NCI-H82 treated with DMSO at 0.1 percent for 48 hours (cell line): ENCODE results near the gene MED27.
"Not testable (repeated sequence)": the region's sequence is repeated elsewhere in the genome, so short reads cannot be mapped to it uniquely, and the experiment has no call there.

Experiments used
- DNase-seq: peaks from one replicate; lab custom pipeline; 2025; ENCODE audit not compliant: unreplicated experiment; lab: John Stamatoyannopoulos, UW

Gene MED27

DNA sequence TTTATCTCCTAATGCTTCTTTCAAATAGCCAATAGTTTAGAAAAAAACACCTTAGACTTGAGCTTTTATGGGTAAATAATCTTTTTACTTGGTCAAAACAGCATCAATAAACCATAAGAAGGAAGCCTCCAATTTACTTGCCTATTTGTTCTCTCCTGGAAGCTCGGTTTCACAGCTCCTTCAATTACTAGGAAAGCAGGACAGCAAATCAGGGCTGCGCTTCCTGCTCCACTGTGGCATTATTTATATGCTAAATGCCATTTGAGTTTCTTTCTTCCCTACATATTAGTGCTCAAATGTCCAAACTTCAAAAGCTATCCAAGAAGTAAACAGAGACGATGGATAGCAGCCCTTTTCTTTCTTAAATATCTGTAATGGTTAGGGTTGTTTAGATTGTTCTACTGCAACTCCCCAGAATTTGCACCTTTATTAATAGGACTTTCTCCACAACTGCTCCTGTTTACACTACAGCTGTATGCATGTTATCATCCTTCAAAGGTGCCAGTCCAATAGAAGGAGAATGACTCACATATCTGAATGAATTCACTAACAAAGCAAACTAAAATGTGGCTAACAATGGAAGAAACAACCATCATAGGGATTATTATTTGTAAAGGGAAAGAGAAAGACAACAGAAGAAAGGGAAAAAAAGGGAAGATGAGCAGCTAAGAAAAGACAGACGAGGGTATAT lies 58.7 kb downstream of the MED27 start:
- DNase-seq: no peak

DNA sequence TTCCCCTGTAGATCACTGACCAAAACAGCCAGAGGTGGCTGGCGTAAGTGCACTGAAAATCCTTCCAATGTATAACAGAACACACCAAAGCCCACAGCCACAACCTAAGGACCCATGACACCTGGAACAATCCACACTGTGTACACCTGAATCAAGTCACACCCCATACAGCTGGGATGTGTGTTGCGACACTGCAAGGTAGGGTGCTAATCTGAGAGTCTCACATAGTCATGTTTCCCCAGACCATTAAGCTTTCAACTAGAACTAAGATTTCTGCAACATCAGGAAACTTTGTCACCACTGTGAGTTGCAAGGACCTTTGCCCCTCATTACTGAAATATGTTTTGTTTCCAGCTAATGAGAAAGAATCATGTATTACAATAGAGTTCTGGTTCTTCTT lies 59.4 kb downstream of the MED27 start:
- no peak for DNase-seq

DNA sequence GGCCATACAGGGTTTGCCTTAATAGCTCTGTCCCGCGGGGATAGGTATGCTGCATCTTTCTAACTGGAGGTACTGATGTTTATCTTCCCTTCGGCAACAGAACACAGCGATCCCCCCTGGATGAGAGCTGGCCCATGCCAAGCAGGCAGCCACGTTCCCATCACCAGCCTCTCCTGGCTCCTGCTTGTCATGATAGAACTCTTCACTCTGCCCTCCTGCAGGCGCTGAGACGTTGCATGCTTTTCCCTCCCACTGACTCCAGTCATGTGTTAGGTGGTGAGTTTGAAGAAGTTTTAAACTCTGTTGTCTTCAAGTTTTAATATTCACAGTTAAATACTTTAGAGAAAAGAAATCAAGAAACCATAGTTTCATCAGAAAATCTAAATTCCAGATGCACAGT lies 60.0 kb downstream of the MED27 start:
- no peak for DNase-seq

DNA sequence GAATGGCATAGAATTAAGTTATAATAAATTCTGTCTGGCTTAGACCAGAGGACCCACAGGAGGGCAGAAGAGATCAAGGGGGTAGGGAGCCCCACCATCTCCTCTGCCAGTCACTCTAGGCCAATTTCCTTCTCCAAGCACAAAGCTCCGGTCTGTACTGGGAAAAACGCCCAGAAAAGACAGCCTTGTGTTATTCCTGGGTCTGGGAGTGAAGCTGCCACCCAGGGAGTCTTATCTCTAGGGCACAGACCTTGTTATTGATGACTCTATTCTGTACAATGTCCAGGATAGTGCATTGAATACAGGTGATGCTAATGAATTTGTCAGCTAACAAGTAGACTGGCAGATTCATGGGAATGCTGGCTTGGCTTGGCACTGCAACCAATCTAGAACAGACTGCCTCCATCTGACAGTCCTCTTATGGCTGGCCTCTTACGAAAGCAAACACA lies 60.7 kb downstream of the MED27 start:
- no peak for DNase-seq

DNA sequence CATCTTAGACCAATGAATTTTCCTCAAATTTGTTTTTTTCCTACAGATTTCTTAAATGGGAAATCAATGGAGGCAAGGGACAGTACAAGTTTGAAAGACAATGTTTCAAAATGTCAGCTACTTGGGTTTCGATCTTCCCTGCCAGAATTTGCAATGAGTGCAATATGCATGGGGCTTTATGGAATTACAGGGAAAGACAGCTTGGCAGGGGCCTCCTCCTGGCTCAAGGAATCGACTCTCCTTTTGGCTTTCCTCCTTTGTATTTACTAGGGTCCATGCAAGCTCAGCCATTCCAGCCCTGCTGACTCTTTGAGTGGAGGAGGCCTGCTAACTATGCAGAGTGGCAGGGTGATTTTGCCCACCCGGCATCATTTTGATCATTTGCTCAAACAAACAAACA lies 63.2 kb downstream of the MED27 start:
- no peak for DNase-seq

DNA sequence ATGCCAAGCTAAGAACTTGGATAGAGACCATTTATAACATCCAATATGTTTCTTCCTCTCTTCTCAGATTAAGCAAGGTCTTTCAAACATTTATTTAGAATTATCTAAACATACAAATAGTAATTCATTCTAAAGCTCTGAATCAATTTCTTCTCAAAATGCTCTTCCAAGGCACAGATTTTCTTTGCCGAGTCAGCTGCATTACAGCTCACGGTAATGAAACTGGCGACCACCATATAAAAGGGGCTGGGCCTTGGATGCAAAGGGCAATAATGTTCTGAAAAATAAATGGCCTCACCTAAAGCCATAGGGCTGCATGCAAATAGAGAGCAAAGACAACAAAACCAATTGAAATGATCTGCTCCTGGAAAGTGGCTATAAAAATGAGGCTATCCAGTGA lies 63.8 kb downstream of the MED27 start:
- DNase-seq: no peak

DNA sequence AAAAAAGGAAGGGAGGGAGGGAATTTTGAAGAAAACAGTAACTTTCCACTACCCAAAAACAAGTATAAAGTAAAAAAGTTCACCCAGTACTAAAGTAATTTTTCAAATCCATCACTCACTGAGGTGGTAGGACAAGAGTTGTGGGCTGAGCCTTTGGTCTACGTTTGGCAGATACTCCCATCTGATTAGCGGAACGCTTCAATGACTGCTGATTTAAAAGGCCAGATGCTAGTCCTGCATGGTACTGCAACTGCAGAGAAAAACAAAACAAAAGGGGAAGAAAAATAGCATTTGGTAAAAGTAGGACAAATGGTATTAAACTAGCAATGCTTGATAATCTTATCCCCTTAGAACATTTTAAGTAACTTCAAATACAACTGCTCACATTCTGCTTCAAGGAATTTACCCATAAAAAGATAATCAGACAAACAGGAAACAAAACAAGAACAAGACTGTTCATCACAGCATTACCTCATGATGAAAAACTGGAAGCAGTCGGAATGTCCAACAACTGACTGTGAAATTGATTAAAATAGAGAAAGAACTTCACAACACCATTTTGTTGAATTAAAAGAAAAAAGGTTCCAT lies 65.4 kb downstream of the MED27 start:
- no peak for DNase-seq

DNA sequence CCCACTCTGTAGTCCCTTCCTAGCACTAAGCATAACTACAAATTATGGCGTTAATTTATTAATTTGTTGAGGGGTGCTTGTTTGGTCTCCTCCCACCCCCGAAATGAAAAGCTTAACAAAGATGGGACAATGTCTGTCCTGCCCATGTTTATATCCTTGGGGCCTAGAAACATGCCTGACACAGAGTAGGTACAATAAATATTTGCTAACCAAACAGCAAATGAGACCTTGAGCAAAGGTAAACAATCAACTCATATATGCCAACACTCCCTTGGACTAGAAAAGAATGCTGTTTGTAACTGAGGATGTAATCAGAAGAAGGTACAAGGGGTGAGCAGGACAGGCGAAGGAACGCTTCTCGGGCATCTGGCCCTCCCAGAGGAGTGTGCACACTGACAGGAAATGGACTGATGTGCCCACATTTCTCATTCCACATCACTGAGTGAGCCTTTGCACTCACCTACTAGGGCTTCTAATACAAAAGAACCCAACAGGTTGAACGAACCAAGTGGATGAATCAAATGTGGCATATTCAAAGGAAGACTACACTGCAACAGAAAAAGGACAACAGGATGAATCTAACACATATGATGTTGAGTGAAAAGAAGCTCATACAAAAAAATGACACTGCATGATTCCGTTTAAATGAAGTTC lies 66.8 kb downstream of the MED27 start:
- no peak for DNase-seq

DNA sequence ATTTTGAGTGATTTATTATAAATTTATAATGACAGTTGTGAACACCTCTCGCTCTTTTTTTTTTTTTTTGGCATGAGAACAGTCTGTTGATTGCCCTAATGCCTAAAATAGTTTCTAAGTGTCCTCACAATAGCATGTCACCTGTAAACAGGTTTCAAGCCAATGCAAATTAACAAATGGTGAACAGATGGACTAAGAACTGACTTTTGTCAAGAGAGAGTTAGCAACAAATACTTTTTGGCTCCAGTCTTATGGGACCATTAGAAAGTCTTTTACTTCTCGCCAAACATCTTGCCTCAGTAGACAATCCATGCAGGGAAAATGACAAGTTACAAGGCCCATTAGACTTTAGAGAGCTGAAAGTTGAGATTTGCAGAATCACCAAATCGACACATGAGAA lies 67.8 kb downstream of the MED27 start:
- DNase-seq: no peak

DNA sequence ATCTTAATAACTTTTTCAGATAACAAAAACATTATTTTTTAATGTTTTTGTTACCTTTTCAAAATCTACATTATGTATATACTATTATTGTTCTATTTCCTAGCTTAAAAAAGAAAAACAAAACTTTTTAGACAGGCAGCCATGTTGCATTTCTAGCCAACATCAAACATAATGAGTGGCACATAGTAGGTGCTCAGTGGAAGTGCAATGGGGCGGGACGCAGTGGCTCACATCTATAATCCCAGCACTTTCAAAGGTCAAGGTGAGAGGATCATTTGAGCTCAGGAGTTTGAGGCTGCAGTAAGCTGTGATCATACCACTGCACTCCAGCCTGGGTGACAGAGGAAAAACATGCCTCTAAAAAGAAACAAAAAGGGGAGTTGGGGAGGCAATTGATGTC lies 68.4 kb downstream of the MED27 start:
- no peak for DNase-seq

DNA sequence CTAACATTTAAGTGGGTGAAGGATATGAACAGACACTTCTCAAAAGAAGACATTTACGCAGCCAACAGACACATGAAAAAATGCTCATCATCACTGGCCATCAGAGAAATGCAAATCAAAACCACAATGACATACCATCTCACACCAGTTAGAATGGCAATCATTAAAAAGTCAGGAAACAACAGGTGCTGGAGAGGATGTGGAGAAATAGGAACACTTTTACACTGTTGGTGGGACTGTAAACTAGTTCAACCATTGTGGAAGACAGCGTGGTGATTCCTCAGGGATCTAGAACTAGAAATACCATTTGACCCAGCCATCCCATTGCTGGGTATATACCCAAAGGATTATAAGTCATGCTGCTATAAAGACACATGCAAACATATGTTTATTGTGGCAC lies 69.5 kb downstream of the MED27 start:
- not testable (repeated sequence) for DNase-seq

DNA sequence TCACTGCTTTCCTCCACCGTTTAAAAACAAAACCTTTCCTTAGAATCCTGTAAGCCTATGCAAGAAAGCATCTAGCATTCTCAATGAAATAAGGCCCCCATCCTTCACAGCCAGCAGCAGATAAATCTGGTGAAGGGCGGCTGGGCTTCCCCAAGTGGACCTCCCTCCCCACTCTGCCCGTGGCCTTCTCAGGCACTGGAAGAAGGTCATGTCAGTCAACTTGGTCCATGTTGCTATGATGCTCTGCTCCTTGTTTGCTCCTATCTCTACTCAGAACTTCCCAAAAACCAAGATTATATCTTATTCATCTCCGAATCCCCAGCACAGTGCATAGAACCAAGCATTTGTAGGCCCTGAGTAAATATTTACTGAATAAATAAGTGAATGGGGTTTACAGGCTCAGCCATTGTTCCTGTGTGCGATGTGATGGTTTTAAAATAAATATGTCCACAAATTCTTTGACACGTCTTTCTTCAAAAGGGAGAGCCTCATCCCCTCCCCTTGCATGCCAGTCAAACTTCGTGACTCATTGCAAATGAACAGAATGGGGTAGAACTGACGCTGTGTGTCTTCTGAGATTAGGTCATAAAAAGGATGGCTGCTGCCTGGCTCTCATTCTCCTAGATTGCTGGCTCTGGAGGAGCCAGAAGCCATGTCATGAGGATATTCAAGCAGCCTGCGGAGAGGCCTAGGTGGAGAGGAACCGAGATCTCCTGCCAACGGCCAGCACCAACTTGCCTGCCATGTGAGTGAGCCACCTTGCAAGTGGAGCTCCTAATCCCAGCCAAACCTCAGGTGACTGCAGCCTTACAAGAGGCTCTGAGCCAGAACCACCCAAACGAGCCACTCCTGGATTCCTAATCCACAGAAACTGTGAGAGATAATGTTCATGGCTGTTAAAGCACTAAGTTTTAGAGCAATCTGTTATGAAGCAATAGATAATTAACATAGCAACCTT lies 70.5 kb downstream of the MED27 start:
- no peak for DNase-seq

DNA sequence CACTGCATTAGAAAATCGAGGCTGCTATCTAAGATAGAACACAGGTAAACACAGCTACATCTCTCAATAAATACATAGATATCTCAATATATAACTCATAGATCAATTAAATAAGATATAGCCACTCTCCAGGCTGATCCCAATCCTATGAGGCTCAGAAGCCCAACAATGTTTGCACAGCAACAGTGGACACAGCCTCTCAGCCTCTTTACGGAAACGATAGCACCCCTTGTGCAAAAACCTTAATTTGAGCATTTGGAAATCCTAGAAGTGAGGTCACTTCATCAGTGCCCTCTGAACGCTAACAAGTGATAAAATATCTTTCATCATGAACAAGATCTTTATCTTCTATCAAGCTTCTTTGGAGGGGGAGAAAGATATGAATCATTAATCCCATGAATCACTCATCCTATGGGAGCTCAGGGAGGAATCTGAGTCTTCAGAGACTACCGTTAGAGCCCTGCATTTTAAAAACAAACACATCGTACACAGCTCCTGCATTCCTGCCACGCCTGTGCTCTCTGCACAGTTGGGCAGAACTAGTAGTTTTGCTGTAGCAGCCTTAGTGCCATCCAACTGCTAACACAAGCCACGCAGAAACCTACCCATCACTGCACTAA lies 71.4 kb downstream of the MED27 start:
- DNase-seq: no peak

DNA sequence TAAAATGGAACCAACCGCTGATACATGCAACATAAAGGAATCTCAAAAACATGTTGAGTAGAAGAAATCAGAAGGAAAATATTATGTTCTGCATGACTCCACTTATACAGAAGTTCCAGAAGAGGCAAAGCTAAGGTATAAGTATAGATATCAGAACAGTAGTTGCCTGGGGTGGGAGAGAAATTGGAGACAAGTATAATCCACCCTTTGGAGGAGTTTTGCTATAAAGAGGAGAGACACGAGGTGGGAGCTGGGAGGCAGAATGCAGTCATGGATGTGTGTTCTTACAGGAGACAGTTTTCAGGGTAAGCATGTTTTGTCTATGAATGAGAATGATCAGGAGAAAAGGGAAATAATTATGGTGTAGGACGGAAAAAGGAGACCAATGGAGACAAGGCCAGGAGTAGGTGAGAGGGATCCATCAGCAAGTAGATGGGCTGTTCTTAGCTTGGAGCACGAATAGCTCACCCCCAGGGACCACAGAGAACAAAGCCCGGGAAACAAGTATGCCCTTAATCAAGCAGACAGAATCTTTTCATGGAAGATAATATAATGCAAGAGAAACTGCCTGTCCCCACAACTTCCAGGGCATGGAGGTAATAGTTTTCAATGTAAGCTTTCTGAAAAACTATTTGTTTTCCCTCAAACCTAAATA lies 72.2 kb downstream of the MED27 start:
- DNase-seq: no peak

DNA sequence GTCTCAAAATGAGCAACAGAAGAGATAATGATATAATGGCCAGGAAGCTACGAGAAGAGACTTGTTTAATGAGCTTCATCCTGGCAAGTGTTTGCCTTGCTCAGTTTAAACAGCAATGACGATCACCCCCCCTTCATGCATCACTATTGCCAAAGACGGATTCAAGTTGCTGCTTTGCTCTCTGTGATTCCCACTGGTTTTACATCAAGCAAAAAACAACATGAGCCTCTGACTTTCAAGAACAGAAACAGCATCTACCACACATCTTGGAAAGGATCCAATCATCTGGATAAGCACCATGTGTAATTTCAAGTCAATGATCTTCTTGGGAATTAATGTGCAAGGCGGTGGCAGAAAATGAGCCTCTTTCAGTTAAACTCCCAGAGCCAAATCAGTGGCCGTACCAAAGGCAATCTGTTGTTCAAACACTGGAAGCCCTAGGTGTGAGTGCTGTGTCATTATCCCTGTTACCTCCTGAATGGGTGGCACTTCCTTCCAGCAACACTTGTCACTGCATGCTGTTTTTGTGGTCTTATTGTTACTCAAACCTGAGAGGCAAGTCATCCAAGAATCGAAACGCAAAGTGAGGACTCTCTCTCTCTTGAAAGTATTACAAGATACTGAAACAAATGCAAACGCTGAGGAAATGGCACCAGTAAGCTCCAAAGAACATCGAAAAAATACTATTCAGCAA lies 72.8 kb downstream of the MED27 start:
- DNase-seq: no peak

DNA sequence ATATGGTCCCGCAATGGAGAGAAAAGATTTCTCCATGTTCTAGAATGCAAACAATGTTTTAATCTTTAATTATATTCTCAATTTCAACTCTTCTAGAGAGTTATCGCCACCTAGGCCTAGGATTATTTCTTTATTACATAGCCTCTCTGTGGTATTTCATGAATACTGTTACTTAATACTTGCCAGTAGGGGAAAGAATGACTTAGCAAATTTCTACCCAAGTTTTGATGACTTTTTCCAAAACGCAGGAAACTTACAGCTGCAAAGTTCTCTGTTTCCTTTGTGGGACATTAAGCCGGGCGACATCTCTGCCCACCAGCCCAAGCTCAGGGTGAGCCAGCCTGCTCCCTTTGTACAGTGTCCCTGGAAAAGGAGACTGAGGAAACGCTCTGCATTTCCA lies 73.8 kb downstream of the MED27 start:
- DNase-seq: no peak

DNA sequence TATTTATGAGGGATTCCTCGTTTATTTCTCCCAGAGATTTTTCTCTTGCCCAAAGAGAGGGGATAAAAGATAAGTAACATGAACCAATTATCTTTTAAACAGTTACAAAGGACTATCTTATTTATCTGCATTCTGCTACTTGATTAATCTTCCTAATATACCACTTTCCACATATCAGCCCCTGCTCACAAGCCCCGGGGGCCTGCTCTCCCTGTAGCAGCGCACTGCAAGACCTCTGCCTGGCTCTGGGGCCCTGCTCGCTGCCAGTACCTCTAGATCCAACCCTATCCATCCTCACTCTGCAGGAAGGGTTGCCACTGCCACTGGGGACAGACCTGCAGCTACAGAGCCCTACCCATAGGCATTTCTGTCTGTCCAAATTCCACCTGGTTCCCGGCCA lies 75.3 kb downstream of the MED27 start:
- DNase-seq: no peak

DNA sequence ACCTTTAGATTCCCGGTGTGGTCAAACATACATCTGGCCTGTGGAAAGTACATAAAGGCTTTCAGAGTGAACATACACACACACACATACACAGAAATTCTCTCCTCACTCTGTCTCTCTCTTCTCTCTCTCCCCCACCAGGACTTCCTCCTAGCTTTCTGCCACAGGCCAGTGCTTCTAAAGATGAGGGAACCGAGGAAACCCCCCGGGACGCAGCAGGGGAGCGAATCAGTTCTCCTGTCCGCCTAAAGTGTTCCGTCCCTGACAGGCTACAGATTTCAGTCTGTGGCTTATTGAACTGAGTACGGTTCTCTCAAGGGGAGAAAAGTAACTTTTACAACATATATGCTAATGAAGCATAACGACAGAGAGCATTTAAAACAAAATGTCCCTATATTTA lies 75.8 kb downstream of the MED27 start:
- no peak for DNase-seq

DNA sequence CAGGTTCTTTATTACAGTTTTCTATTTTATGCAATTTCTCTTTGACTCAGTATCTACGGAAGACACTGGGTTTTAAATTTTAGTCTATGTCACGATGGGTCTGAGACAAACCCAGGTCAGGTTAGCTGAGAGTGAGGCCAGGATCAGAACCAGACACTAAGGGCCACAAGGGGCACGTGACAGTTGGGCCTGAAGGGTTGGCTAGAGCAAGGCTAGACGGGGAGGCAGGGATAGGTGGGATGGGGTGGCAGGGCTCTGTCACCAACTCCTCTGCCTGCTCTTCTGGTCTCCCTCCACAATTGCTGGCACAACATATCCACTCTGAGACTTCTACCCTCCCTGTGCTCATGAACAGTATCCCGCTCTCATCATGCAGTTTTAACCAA lies 76.4 kb downstream of the MED27 start:
- no peak for DNase-seq
